MM.1S (cell line): Measurements from ENCODE around the gene TRA2A.

Experiments
- DNase-seq: peaks from one replicate; pipeline ENCODE4 v3.0.0-alpha.2; 2015
- H2AFZ ChIP-seq: fragments of 300-600 bp; sonication (generic); 2 replicates; pipeline ENCODE4 v1.6.0; 2016; ENCODE audit warnings: antibody characterized with exemption, low read length
- H3F3A ChIP-seq: fragments of 300-600 bp; sonication (generic); 2 replicates; pipeline ENCODE4 v1.6.1; 2016; ENCODE audit warnings: mild to moderate bottlenecking, antibody characterized with exemption, low read length, moderate library complexity, mixed read lengths; ENCODE audit not compliant: insufficient read depth
- H3K27ac ChIP-seq: fragments of 300-600 bp; sonication (generic); 2 replicates; pipeline ENCODE4 v1.5.1; 2016; ENCODE audit warnings: mild to moderate bottlenecking, low read length
- H3K27me3 ChIP-seq: fragments of 300-600 bp; sonication (generic); replicated peaks from 2 replicates; pipeline ENCODE4 v1.6.0; 2016; ENCODE audit warnings: low read length; ENCODE audit not compliant: insufficient read depth
- H3K36me3 ChIP-seq: fragments of 300-600 bp; sonication (generic); replicated peaks from 2 replicates; pipeline ENCODE4 v1.6.1; 2016; ENCODE audit warnings: mild to moderate bottlenecking, low read length, mixed read lengths; ENCODE audit not compliant: insufficient read depth
- H3K4me1 ChIP-seq: fragments of 300-600 bp; sonication (generic); 2 replicates; pipeline ENCODE4 v1.6.1; 2016; ENCODE audit warnings: low read length, mixed read lengths
- H3K4me2 ChIP-seq: fragments of 300-600 bp; sonication (generic); 2 replicates; pipeline ENCODE4 v1.6.0; 2016; ENCODE audit warnings: low read depth, low read length
- H3K4me3 ChIP-seq: fragments of 300-600 bp; sonication (generic); 2 replicates; pipeline ENCODE4 v1.5.1; 2016; ENCODE audit warnings: low read length, mixed read lengths
- H3K79me2 ChIP-seq: fragments of 300-600 bp; sonication (generic); 2 replicates; pipeline ENCODE4 v1.6.1; 2016; ENCODE audit warnings: mixed run types, low read length, mixed read lengths
- H3K9ac ChIP-seq: fragments of 300-600 bp; sonication (generic); 2 replicates; pipeline ENCODE4 v1.6.1; 2016; ENCODE audit warnings: low read length, mixed read lengths
- H3K9me2 ChIP-seq: fragments of 300-600 bp; sonication (generic); replicated peaks from 2 replicates; pipeline ENCODE4 v1.6.1; 2016; ENCODE audit warnings: mild to moderate bottlenecking, low read length, mixed read lengths; ENCODE audit not compliant: insufficient read depth
- H3K9me3 ChIP-seq: fragments of 300-600 bp; sonication (generic); replicated peaks from 2 replicates; pipeline ENCODE4 v1.6.1; 2016; ENCODE audit warnings: mild to moderate bottlenecking, low read length, mixed read lengths; ENCODE audit not compliant: insufficient read depth
- H4K20me1 ChIP-seq: fragments of 300-600 bp; sonication (generic); 2 replicates; pipeline ENCODE4 v1.6.1; 2016; ENCODE audit warnings: mild to moderate bottlenecking, low read length, moderate library complexity, mixed read lengths; ENCODE audit not compliant: insufficient read depth
- EZH2 ChIP-seq: fragments of 300-600 bp; sonication (generic); optimal IDR thresholded peaks from 2 replicates; pipeline ENCODE3; 2017; ENCODE audit warnings: low read depth, mild to moderate bottlenecking, antibody characterized with exemption, low read length, mixed read lengths
- EZH2phosphoT487 ChIP-seq: fragments of 300-600 bp; sonication (generic); IDR thresholded peaks from 2 replicates; pipeline ENCODE4 v1.6.1; 2018; ENCODE audit warnings: antibody characterized with exemption, low read length
- TF ChIP-seq, protein P1 (sequence below): fragments of 300-600 bp; sonication (generic); IDR thresholded peaks from 2 replicates; pipeline ENCODE4 v1.5.1; 2016; ENCODE audit warnings: antibody characterized with exemption, low read length, mixed read lengths

Gene TRA2A

DNA sequence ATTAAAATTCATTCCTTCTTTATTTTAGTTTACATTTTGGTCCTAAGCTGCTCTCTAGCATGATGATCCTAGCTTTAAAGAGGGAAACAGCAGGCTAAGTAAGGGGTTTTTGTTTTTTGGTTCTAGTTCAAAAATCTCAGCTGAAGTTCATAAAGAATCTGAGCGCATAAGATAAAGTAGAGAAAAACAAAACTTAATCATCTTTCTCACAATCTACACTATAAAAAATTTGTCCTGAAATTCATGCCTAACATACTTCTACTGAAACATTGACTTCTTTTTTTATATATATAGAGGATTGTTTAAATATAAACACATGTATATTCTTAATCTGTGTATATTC is 54.7 kb downstream of the TRA2A start:
- no peaks in the 10 kb centered on the region for H3K79me2 ChIP-seq
- no peaks in the 10 kb centered on the region for H3K9me2 ChIP-seq
- H3K9ac ChIP-seq = no peak overlapping the region
- H3K4me3 ChIP-seq = no peak overlapping the region
- no peaks in the 10 kb centered on the region for H3K9me3 ChIP-seq
- H4K20me1 ChIP-seq = peaks cover 9% of the 10 kb centered on the region
- H3K4me1 ChIP-seq = 0 out of 2 replicates have a peak, but pooled peaks cover 3% of the 10 kb centered on the region
- no peak for DNase-seq
- no peaks in the 10 kb centered on the region for H3K36me3 ChIP-seq
- TF ChIP-seq EZH2 = no peak
- TF ChIP-seq, protein P1, sequence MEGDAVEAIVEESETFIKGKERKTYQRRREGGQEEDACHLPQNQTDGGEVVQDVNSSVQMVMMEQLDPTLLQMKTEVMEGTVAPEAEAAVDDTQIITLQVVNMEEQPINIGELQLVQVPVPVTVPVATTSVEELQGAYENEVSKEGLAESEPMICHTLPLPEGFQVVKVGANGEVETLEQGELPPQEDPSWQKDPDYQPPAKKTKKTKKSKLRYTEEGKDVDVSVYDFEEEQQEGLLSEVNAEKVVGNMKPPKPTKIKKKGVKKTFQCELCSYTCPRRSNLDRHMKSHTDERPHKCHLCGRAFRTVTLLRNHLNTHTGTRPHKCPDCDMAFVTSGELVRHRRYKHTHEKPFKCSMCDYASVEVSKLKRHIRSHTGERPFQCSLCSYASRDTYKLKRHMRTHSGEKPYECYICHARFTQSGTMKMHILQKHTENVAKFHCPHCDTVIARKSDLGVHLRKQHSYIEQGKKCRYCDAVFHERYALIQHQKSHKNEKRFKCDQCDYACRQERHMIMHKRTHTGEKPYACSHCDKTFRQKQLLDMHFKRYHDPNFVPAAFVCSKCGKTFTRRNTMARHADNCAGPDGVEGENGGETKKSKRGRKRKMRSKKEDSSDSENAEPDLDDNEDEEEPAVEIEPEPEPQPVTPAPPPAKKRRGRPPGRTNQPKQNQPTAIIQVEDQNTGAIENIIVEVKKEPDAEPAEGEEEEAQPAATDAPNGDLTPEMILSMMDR = no peak
- TF ChIP-seq EZH2phosphoT487 = no peak
- H3F3A ChIP-seq = 0 out of 2 replicates have a peak, but pooled peaks cover 6% of the 10 kb centered on the region
- H2AFZ ChIP-seq = no peak overlapping the region
- no peak overlapping the region for H3K4me2 ChIP-seq
- H3K27ac ChIP-seq = no peak overlapping the region
- peaks cover 94% of the 10 kb centered on the region for H3K27me3 ChIP-seq

DNA sequence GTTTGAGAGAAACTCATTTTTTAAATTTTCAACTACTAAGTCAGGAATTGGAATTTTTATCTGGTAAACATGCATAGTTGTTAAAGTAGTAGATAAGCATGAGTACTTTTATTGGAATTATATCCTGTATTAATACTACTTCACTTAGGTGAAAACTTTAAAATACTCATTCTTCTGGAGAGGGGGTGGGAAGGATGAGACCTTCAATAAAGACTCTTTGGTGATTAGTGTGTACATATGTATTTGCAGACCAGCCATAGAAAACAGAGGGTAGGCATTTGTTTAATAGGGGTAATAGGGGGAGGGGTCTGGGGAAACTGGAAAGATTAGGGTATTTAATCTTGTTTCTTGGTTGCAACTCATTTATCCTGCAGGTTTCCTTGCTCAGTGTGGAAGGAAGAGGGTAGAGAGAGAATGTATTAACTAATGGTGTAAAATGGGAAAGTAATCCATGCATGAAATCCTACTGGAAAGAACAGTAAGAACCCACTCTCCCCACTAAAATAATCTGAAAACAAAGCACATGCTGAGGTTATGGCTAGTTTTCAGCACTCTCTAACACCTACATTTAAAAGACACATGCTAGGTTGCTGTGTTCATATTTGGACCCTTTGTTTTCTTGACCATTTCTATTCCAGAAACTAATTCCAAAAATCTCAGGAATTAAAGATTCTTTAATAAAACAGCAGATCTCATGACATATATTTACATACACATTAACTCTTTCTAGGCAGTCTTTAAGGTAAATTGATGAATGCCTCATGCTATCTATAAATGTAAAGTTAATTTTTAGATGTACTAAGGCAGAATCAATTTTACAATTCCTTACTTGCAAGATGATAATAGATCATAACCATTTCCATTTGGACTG is 55.3 kb downstream of the TRA2A start:
- Histone ChIP-seq H4K20me1 (peaks cover 9% of the 10 kb centered on the region), H3F3A (peaks cover 12% of the 10 kb centered on the region; the same call in 1 of the 2 replicates), H2AFZ (no peak overlapping the region), H3K27ac (no peak overlapping the region), H3K4me3 (no peak overlapping the region), H3K9me3 (no peaks in the 10 kb centered on the region), H3K27me3 (peaks cover 95% of the 10 kb centered on the region), H3K9ac (no peak overlapping the region), H3K79me2 (no peaks in the 10 kb centered on the region), H3K9me2 (no peaks in the 10 kb centered on the region), H3K36me3 (no peaks in the 10 kb centered on the region), H3K4me1 (0 out of 2 replicates have a peak, but pooled peaks cover 3% of the 10 kb centered on the region), H3K4me2 (no peak overlapping the region)
- peak; percentile 73; the same call in 1 of the 2 replicates for TF ChIP-seq EZH2phosphoT487
- TF ChIP-seq, protein P1 = no peak
- DNase-seq = no peak

DNA sequence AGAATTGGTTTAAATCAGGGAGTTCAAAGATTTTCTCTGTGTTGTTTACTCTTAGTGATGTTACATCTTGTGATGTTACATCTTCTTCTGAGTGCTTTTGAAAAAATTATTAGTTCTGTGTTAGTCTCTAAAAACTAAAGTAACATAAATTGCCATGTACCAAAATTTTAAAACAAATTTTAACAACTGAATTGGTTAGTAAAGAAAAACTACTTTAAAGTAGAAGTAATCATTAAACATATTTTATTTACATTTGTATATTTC is 56.3 kb downstream of the TRA2A start:
- H3K4me1 ChIP-seq = 0 out of 2 replicates have a peak, but pooled peaks cover 3% of the 10 kb centered on the region
- H3K9ac ChIP-seq = no peak overlapping the region
- no peaks in the 10 kb centered on the region for H3K9me2 ChIP-seq
- H3K4me3 ChIP-seq = no peak overlapping the region
- H2AFZ ChIP-seq = no peak overlapping the region
- H3K9me3 ChIP-seq = no peaks in the 10 kb centered on the region
- H4K20me1 ChIP-seq = peaks cover 9% of the 10 kb centered on the region
- no peaks in the 10 kb centered on the region for H3K36me3 ChIP-seq
- H3K27me3 ChIP-seq = peaks cover 96% of the 10 kb centered on the region
- H3K27ac ChIP-seq = no peak overlapping the region
- TF ChIP-seq EZH2phosphoT487 (no peak), EZH2 (no peak)
- TF ChIP-seq, protein P1 = no peak
- peaks cover 16% of the 10 kb centered on the region; the same call in 1 of the 2 replicates for H3F3A ChIP-seq
- H3K4me2 ChIP-seq = no peak overlapping the region
- H3K79me2 ChIP-seq = no peaks in the 10 kb centered on the region
- no peak for DNase-seq
